Right lobe of liver (tissue), 4 donors: ENCODE data around the gene MSRB1.

Experiments
- CTCF ChIP-seq, 4 donors: fragments of 200-600 bp in 3 of 4; fragments of 450-650 bp in 1 of 4; IDR thresholded peaks; one replicate each; pipeline versions ENCODE4 v1.5.1 to v1.8.0; 2016 to 2022; ENCODE audit warnings: antibody characterized with exemption in 4 of 4, mild to moderate bottlenecking in 2 of 4
- POLR2A ChIP-seq: fragments of 450-650 bp; IDR thresholded peaks from one replicate; pipeline ENCODE4 v1.6.1; 2017; ENCODE audit warnings: antibody characterized with exemption, mild to moderate bottlenecking
- donor health status: DM: no; HTN: no; CAD: no.
- donor health status: DM: no; HTN: no; CAD: no.
- donor health status: DM: no; HTN: yes; CAD: no.

GRCh38 chr16:1923299-1924034, 19.5 kb downstream of the MSRB1 start:
- TF ChIP-seq POLR2A: no peak
- no peak for TF ChIP-seq CTCF (IDR thresholded peaks at IDR 0.05)
